ENCODE measurements around the gene SSR3. TPM values are rescaled to one million over a fixed set of nuclear protein-coding genes. Genes with fewer than 3 reads are reported as not detected.

The SSR3 gene
- total RNA-seq: 209 and 251 TPM in 2 replicates

GRCh38 chr3:156554842-156555687 is at the start of gene SSR3:
SSR3 (minus strand) TSS chr3:156555117; CDS start chr3:156555089, 28 bp downstream.

Other genes with a start within 250 kb of the SSR3 start
- gene TIPARP, start 119.5 kb upstream of the SSR3 start, total RNA-seq: 25.3 and 43.9 TPM in 2 replicates